OCI-LY7 (cell line): ENCODE results near the gene MKI67.

Experiments
- EZH2phosphoT487 ChIP-seq: fragments of 200-600 bp; sonication (generic); IDR thresholded peaks from 2 replicates; pipeline ENCODE4 v1.6.1; 2018; ENCODE audit warnings: low read depth, borderline replicate concordance, mild to moderate bottlenecking, mixed run types, antibody characterized with exemption, low read length, moderate library complexity, mixed read lengths
- TF ChIP-seq, protein P1 (sequence below): fragments of 200-600 bp; sonication (generic); conservative IDR thresholded peaks from 2 replicates; pipeline ENCODE4 v1.5.1; 2014; ENCODE audit warnings: mild to moderate bottlenecking, antibody characterized with exemption, low read length, moderate library complexity, mixed read lengths

DNA sequence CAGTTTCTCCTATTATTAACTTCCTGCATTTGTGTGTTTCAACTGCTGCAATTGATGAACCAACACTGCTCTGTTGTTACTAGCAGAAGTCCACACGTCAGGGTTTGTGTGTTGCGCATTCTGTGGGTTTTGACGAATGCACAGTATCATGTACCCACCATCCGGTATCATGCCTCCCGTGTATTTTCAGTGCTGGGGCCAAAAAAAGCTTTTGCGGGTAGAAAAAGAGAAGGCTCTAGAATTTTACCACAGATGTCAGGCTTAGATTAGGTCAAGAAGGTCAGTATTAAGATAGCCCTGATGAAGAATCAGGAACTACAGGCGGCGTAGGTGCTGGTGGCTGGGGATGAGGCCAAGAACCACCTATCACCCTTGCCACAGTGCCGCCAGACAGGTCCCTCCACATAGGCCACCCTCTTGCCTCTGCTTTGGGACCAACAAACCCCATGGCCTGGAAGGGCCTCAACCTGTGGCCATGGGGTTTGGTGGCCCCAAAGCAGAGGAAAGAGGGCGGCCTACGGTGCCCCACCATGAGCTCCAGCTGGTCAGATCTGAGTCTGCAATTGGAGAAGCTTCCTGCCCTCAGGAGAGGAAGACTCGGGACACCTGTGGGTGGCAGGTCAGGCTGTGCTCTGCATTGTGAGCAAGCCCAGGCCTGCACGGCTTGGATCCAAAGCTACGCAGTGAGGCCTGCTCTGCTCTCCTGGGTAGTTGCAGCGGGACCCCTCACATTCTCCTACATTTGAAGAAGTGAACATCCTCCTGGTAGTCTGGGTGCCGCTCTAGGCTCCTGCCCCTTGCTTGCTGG is 71.9 kb downstream of the MKI67 start:
- TF ChIP-seq, protein P1, sequence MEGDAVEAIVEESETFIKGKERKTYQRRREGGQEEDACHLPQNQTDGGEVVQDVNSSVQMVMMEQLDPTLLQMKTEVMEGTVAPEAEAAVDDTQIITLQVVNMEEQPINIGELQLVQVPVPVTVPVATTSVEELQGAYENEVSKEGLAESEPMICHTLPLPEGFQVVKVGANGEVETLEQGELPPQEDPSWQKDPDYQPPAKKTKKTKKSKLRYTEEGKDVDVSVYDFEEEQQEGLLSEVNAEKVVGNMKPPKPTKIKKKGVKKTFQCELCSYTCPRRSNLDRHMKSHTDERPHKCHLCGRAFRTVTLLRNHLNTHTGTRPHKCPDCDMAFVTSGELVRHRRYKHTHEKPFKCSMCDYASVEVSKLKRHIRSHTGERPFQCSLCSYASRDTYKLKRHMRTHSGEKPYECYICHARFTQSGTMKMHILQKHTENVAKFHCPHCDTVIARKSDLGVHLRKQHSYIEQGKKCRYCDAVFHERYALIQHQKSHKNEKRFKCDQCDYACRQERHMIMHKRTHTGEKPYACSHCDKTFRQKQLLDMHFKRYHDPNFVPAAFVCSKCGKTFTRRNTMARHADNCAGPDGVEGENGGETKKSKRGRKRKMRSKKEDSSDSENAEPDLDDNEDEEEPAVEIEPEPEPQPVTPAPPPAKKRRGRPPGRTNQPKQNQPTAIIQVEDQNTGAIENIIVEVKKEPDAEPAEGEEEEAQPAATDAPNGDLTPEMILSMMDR = no peak
- TF ChIP-seq EZH2phosphoT487 = no peak
